Gastrocnemius medialis (tissue), 4 donors: Measurements from ENCODE around the gene EML5.

Source experiments
- CTCF ChIP-seq, 5 experiments: fragments of 450-650 bp in 3 of 5; fragments of 200-600 bp in 2 of 5; sonication (generic) in 2 of 5; IDR thresholded peaks in 4 of 5; conservative IDR thresholded peaks in 1 of 5; 1 replicate in 4 of 5; 2 replicates in 1 of 5; pipeline ENCODE4 v1.5.1; 2016 to 2019; ENCODE audit warnings: antibody characterized with exemption in 5 of 5, mild to moderate bottlenecking in 3 of 5, moderate library complexity in 3 of 5
- POLR2A ChIP-seq, 2 donors: fragments of 450-650 bp; IDR thresholded peaks; one replicate each; pipeline ENCODE4 v1.6.1; 2017; ENCODE audit warnings: antibody characterized with exemption in 2 of 2, mild to moderate bottlenecking in 2 of 2, moderate library complexity in 2 of 2

DNA sequence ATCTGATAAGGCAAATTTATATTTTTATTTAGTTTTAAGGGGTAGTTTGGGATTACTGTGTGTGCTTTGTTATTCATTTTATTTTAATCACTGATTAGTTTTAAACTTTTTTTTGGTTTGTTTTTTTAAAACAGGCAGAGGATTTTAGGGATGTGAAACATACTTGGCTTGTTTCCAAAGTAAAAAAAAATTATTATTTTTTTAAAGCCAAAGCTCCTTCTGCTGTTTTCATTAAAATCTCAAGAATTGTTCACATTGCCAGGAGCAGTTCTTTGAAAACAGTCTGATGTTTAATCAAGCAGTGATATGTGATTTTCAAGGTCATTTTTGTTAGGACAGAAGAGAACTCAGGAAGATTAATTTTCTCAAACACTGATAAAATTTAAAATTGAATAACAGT is 42.9 kb upstream of the EML5 start:
- TF ChIP-seq CTCF (IDR thresholded peaks at IDR 0.05 in 4 of 5, conservative IDR thresholded peaks at IDR 0.05 in 1 of 5) (no peak), POLR2A (IDR thresholded peaks at IDR 0.05) (no peak)
